HG03060 (cell line): Measurements from ENCODE around the gene SLC38A3.

Source experiments
- ATAC-seq: cut with Tn5 transposase; IDR thresholded peaks from one replicate; pipeline ENCODE4 v1.9.1; 2021; ENCODE audit warnings: low read depth, moderate number of reproducible peaks; ENCODE audit not compliant: unreplicated experiment

The SLC38A3 gene

DNA sequence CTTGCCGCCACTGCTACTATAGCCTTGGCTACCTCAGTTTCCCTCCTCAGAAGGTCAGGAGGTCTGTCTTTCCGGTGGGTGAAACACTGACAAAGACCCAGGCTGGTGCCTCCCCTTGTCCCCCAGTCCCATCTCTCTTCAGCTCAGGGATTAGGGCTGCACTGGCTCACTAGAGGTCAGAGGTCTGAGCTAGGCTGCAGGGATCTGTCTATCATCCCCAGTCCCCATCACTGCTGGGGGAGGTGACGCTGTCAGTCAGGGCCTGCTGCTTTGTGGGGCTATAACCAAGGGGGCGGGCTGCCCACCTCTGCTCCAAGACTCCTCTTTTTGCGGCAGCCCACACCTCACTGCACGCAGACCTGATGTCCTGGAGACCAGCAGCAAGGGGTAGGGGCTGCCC is 36.3 kb upstream of the SLC38A3 start:
- ATAC-seq = no peak

- ATAC-seq = no peak
Observed at GRCh38 chr3:50169232-50169832, 35.7 kb upstream of the SLC38A3 start.

- no peak for ATAC-seq
Observed at GRCh38 chr3:50169858-50170257, 35.2 kb upstream of the SLC38A3 start.

- ATAC-seq = no peak
Observed at GRCh38 chr3:50170689-50171088, 34.4 kb upstream of the SLC38A3 start.

DNA sequence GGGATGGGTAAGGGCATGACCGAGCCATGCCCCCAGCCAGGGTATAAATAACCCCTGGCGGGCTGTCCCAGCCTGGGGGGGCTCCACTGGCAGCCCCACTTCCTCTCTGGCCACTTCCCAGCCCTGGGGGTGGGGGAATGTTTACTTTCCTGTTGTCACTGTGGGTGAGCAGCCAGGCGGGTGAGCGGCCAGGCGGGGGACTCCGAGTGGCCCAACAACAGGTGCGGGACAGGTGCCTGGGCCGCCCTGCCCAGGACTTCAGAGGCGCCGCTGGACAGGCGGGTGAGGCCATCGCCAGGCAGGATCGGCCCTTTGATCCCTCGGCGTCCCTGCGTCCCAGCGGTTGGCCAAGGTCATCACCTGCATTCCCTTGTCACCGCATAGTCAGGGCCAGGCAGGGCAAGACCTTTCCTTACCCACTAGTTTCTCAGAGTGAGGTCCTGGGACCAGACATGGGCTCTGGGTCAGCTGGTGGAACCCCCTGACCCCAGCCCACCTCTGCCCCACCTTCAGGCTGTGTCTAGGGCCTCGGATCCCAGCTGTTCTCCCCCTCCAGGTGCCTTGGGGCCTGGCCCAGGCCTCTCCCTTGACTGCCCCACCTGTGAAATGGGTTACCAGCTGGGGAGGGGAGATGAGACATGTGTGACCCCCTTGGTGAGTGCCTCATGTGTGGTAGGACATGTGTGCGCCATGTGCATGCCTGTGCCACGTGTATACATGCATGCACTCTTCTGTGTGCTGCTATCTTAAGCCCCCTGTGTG is 33.4 kb upstream of the SLC38A3 start:
- no peak for ATAC-seq

GRCh38 chr3:50172626-50173220 is 32.3 kb upstream of the SLC38A3 start:
- no peak for ATAC-seq

GRCh38 chr3:50173685-50174516 is 31.2 kb upstream of the SLC38A3 start:
- ATAC-seq = no peak

- ATAC-seq = no peak
Observed at GRCh38 chr3:50174517-50174895, 30.6 kb upstream of the SLC38A3 start.

DNA sequence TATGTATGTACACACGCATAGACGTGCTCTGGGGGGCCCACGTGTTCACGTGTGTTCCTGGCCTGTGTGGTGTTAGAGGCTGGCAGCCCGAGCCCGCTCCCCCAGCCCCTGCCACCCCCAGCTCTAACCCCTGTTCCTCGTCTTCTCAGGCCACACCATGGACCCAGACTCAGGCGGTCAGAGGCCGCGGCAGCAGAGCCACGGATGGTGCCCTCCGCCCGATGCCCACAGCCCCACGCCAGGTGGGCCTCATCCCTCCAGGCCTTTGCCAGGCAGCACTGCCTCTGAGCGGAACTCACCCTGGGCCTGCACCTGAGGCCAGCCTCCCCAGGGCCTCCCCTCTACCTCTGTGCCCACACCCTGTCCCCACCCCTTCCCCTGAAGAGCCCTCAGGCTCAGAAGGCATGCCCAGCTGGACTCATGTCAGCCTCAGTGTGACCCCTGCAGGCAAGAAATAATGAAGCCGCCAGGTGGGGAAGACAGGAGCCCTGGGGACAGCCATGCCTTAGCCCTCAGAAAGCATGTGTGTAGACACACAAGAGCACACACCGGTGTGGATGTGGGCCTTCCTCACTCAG is 30.0 kb upstream of the SLC38A3 start:
- no peak for ATAC-seq

DNA sequence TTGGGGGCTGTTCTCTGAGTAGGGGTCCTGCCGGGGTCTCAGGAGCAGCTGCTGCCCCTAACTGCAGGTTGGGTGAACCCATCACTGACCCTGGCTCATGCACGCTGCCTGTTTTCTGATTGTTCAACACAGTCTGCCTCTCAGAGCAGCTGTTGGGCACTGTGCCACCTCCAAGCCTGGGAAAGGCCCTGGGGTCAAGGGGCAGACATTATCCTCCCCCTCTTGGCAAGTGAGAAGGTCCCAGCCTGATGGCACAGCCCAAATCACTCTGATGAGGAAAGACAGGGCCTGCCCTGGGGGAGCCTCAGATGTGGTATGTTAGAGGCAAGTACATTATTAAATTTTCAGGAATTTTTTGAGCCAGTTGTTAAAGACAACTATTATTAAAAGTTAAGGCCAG is 27.7 kb upstream of the SLC38A3 start:
- no peak for ATAC-seq

GRCh38 chr3:50179710-50180109 is 25.4 kb upstream of the SLC38A3 start:
- no peak for ATAC-seq

- no peak for ATAC-seq
Observed at GRCh38 chr3:50181985-50182384, 23.1 kb upstream of the SLC38A3 start.

GRCh38 chr3:50182533-50183099 is 22.5 kb upstream of the SLC38A3 start:
- no peak for ATAC-seq

DNA sequence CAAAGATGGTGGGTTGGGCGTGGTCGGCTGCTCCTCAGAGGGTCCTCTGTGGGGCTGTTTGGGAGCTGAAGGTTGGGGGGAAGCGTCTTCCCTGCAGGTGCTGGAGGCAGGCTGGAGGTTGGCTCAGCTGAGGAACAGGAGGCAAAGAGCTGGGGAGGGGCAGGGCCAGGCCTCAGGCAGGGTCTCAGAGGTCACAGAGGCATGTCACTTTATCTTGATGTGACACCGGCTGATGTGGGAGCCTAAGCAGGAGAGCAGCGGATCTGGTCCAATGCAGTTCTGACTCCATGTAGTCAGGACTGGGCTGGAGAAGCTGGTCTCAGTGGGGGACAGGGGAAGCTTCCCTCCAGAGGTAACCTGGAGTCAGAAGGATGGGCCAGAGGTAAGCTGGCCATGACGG is 21.3 kb upstream of the SLC38A3 start:
- ATAC-seq = no peak

DNA sequence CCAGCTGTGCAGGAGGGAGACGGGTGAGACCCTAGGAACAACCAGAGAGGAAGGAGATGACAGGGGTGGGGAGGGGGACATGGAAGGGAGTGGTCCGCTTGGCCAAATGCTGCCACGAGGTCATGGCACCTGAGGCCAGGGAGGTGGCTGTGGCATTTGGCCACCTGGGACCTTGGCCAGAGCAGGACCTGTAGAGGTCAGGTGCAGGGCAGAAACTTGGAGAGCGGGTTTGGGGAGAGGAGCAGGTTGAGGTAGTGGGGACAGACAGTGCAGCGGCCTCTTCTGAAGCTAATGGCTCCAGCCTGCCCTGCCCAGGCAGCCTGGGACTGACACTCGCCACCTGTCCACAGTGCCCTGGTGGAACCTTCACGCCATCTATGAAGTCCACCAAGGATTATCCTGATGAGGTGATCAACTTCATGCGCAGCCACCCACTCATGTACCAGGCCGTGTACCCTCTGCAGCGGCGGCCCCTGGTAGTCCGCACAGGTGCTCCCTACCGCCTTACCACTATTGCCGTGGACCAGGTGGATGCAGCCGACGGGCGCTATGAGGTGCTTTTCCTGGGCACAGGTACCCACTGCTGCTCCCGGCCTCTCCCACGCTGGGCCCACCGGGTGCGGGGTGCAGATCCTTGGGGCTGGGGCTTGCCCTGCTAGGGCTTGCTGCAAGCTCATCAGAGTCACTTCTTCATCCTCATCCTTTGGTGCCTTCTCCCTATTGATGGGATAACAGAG is 20.7 kb upstream of the SLC38A3 start:
- ATAC-seq = no peak

DNA sequence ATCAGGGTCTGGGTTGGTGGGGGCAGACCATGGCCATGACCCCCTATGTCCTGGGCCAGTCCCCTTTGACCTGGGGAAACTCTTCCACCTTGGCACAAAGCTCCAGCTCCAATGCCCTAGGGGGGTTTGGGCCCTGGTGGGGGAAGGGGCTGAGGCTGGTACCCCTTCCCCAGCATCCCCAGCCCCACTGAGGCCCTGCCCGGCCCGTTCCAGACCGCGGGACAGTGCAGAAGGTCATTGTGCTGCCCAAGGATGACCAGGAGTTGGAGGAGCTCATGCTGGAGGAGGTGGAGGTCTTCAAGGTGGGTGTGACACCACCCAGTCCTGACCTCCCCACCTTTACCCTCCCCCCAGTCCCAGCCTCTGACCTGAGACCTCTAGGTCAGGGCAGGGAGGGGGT is 19.8 kb upstream of the SLC38A3 start:
- no peak for ATAC-seq

GRCh38 chr3:50186096-50186495 is 19.0 kb upstream of the SLC38A3 start:
- no peak for ATAC-seq

DNA sequence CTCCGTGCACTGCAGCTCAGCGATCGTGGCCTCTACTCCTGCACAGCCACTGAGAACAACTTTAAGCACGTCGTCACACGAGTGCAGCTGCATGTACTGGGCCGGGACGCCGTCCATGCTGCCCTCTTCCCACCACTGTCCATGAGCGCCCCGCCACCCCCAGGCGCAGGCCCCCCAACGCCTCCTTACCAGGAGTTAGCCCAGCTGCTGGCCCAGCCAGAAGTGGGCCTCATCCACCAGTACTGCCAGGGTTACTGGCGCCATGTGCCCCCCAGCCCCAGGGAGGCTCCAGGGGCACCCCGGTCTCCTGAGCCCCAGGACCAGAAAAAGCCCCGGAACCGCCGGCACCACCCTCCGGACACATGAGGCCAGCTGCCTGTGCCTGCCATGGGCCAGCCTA is 17.3 kb upstream of the SLC38A3 start:
- no peak for ATAC-seq

DNA sequence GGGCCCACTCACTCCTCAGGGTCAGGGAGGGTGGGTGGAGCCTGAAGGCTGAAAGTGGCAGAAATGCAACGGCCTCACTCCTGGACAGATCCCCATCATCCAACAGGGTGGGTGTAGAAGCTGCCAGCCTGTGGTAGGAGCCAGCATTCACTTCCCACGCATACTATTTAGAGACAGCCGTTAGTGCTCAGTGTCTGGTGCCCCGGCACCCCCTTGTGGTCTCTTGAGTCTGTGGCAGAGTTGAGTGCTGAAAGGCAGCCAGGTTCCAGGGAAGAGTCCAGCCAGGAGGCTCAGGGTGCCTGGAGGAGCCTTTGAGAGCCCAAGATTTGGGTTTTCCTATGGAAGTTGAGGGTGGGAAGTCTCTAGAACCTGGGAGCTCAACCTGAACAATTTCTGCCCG is 15.8 kb upstream of the SLC38A3 start:
- ATAC-seq = no peak

DNA sequence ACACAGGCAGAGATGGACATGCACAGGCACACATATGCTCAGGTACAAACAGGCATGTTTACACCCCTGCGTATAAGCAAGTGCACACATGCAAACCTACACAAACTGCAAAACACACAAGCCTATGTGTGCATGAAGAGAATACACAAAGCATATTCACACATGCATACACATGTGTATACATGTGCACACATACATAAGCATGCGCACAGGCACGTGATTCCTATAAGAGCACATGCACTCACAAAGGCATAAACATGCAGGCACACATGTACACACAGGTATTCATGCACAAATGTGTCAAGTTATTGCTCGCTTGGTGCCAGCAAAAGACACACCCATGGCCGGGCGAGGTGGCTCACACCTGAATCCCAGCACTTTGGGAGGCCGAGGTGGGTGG is 15.1 kb upstream of the SLC38A3 start:
- no peak for ATAC-seq
